ENCODE data around the gene C3.
"Not testable (repeated sequence)": the region's sequence is repeated elsewhere in the genome, so short reads cannot be mapped to it uniquely, and the experiment has no call there.

Gene C3

GRCh38 chr19:6692027-6692426 lies 28.4 kb downstream of the C3 start:
- DNase-seq (ENCODE audit: low spot score), result no peak

- DNase-seq (ENCODE audit: low spot score), result no peak
Observed at GRCh38 chr19:6691342-6691741, 29.1 kb downstream of the C3 start.

- no peak for DNase-seq (ENCODE audit: low spot score)
Observed at GRCh38 chr19:6690160-6690885, 30.1 kb downstream of the C3 start.

- no peak for DNase-seq (ENCODE audit: low spot score)
Observed at GRCh38 chr19:6687114-6687513, 33.3 kb downstream of the C3 start.

- DNase-seq (ENCODE audit: low spot score), result no peak
Observed at GRCh38 chr19:6686628-6686975, 33.8 kb downstream of the C3 start.

- DNase-seq (ENCODE audit: low spot score), result no peak
Observed at GRCh38 chr19:6685962-6686627, 34.4 kb downstream of the C3 start.

GRCh38 chr19:6685482-6685881 lies 35.0 kb downstream of the C3 start:
- DNase-seq (ENCODE audit: low spot score), result no peak

GRCh38 chr19:6683971-6684370 lies 36.5 kb downstream of the C3 start:
- no peak for DNase-seq (ENCODE audit: low spot score)

GRCh38 chr19:6682607-6683128 lies 37.8 kb downstream of the C3 start:
- no peak for DNase-seq (ENCODE audit: low spot score)

- DNase-seq (ENCODE audit: low spot score), result no peak
Observed at GRCh38 chr19:6680141-6680540, 40.3 kb downstream of the C3 start.

- no peak for DNase-seq (ENCODE audit: low spot score)
Observed at GRCh38 chr19:6679139-6679538, 41.3 kb downstream of the C3 start.

- no peak for DNase-seq (ENCODE audit: low spot score)
Observed at GRCh38 chr19:6678690-6679109, 41.8 kb downstream of the C3 start.

- DNase-seq (ENCODE audit: low spot score), result peak; percentile 74
Observed at GRCh38 chr19:6677883-6678689, 42.4 kb downstream of the C3 start.

GRCh38 chr19:6677495-6677882 lies 43.0 kb downstream of the C3 start:
- DNase-seq (ENCODE audit: low spot score), result no peak

GRCh38 chr19:6676288-6676687 lies 44.2 kb downstream of the C3 start:
- no peak for DNase-seq (ENCODE audit: low spot score)

- peak; percentile 60 for DNase-seq (ENCODE audit: low spot score)
Observed at GRCh38 chr19:6674868-6675305, 45.6 kb downstream of the C3 start.

- not testable (repeated sequence) for DNase-seq (ENCODE audit: low spot score)
Observed at GRCh38 chr19:6674408-6674807, 46.0 kb downstream of the C3 start.

GRCh38 chr19:6672693-6673290 lies 47.7 kb downstream of the C3 start:
- DNase-seq (ENCODE audit: low spot score), result no peak

- DNase-seq (ENCODE audit: low spot score), result no peak
Observed at GRCh38 chr19:6671960-6672359, 48.5 kb downstream of the C3 start.

- DNase-seq (ENCODE audit: low spot score), result no peak
Observed at GRCh38 chr19:6668691-6669090, 51.8 kb downstream of the C3 start.

GRCh38 chr19:6667114-6667627 lies 53.3 kb downstream of the C3 start:
- DNase-seq (ENCODE audit: low spot score), result no peak

GRCh38 chr19:6664916-6665315 lies 55.5 kb downstream of the C3 start:
- DNase-seq (ENCODE audit: low spot score), result no peak
